H9 (cell line): ENCODE results near the gene GEMIN2. TPM values are rescaled to one million over a fixed set of nuclear protein-coding genes. Genes with fewer than 3 reads are reported as not detected.

Source experiments
- DNase-seq: peaks from one replicate; pipeline ENCODE4 v3.0.0-alpha.2; 2017
- H2AFZ ChIP-seq: one replicate; pipeline ENCODE4 v1.6.1; 2013; ENCODE audit warnings: mild to moderate bottlenecking, low read length, control low read depth, moderate library complexity
- H2AK5ac ChIP-seq: 2 replicates; pipeline ENCODE4 v1.6.1; 2013; ENCODE audit warnings: low read length, control low read depth, mixed read lengths; ENCODE audit not compliant: insufficient read length
- H2BK120ac ChIP-seq: one replicate; pipeline ENCODE4 v1.6.1; 2013; ENCODE audit warnings: low read depth, mild to moderate bottlenecking, low read length, control low read depth, inconsistent platforms; ENCODE audit not compliant: poor library complexity, severe bottlenecking
- H2BK12ac ChIP-seq: 2 replicates; pipeline ENCODE4 v1.6.1; 2013; ENCODE audit warnings: low read length, control low read depth, mixed read lengths, low read depth; ENCODE audit not compliant: insufficient read length
- H2BK15ac ChIP-seq: 2 replicates; pipeline ENCODE4 v1.6.1; 2013; ENCODE audit warnings: low read depth, low read length, control low read depth
- H2BK20ac ChIP-seq: one replicate; pipeline ENCODE4 v1.6.1; 2013; ENCODE audit warnings: low read depth, mild to moderate bottlenecking, low read length, control low read depth, inconsistent platforms; ENCODE audit not compliant: poor library complexity, severe bottlenecking
- H2BK5ac ChIP-seq: 2 replicates; pipeline ENCODE4 v1.6.1; 2013; ENCODE audit warnings: low read length, control low read depth, mixed read lengths; ENCODE audit not compliant: insufficient read length
- H3K14ac ChIP-seq: 2 replicates; pipeline ENCODE4 v1.6.1; 2013; ENCODE audit warnings: low read length, control low read depth; ENCODE audit not compliant: insufficient read depth
- H3K18ac ChIP-seq: 2 replicates; pipeline ENCODE4 v1.6.1; 2013; ENCODE audit warnings: low read depth, mild to moderate bottlenecking, mixed read lengths, low read length, control low read depth; ENCODE audit not compliant: insufficient read length
- H3K23ac ChIP-seq: 2 replicates; pipeline ENCODE4 v1.6.1; 2013; ENCODE audit warnings: low read length, control low read depth, mixed read lengths, low read depth; ENCODE audit not compliant: insufficient read length
- H3K23me2 ChIP-seq: 2 replicates; pipeline ENCODE4 v1.6.1; 2013; ENCODE audit warnings: low read depth, mild to moderate bottlenecking, mixed read lengths, low read length, control low read depth; ENCODE audit not compliant: insufficient read length, poor library complexity, severe bottlenecking
- H3K27ac ChIP-seq: 2 replicates; pipeline ENCODE4 v1.5.1; 2013; ENCODE audit warnings: low read length, control low read depth, mixed read lengths, low read depth; ENCODE audit not compliant: insufficient read length
- H3K27me3 ChIP-seq: 2 replicates; pipeline ENCODE4 v1.6.1; 2013; ENCODE audit warnings: low read length, control low read depth, inconsistent platforms; ENCODE audit not compliant: insufficient read depth
- H3K4ac ChIP-seq: 2 replicates; pipeline ENCODE4 v1.6.1; 2013; ENCODE audit warnings: low read depth, mild to moderate bottlenecking, control low read depth, inconsistent platforms, low read length, moderate library complexity
- H3K4me1 ChIP-seq: 2 replicates; pipeline ENCODE4 v1.6.1; 2013; ENCODE audit warnings: low read length, control low read depth, inconsistent platforms; ENCODE audit not compliant: insufficient read depth
- H3K4me2 ChIP-seq: 2 replicates; pipeline ENCODE4 v1.6.1; 2013; ENCODE audit warnings: low read length, control low read depth, mixed read lengths; ENCODE audit not compliant: insufficient read length, insufficient read depth
- H3K56ac ChIP-seq: 2 replicates; pipeline ENCODE4 v1.6.1; 2013; ENCODE audit warnings: low read depth, mild to moderate bottlenecking, mixed read lengths, low read length, control low read depth; ENCODE audit not compliant: insufficient read length
- H3K79me1 ChIP-seq: 2 replicates; pipeline ENCODE4 v1.6.1; 2013; ENCODE audit warnings: low read depth, mild to moderate bottlenecking, moderate library complexity, low read length, control low read depth, inconsistent platforms; ENCODE audit not compliant: insufficient read depth, poor library complexity, severe bottlenecking
- H3K79me2 ChIP-seq: 2 replicates; pipeline ENCODE4 v1.6.1; 2013; ENCODE audit warnings: low read length, control low read depth, inconsistent platforms; ENCODE audit not compliant: insufficient read depth
- H3K9ac ChIP-seq: 2 replicates; pipeline ENCODE4 v1.6.1; 2013; ENCODE audit warnings: low read length, control low read depth, mixed read lengths; ENCODE audit not compliant: insufficient read length; ENCODE audit errors: extremely low read depth
- H3K9me3 ChIP-seq: one replicate; pipeline ENCODE4 v1.6.1; 2013; ENCODE audit warnings: low read depth, low read length, inconsistent platforms; ENCODE audit not compliant: control insufficient read depth
- H3T11ph ChIP-seq: one replicate; pipeline ENCODE4 v1.6.1; 2013; ENCODE audit warnings: mild to moderate bottlenecking, low read length, control low read depth, inconsistent platforms
- H4K20me1 ChIP-seq: one replicate; pipeline ENCODE4 v1.6.1; 2013; ENCODE audit not compliant: control insufficient read depth, insufficient read length, insufficient read depth
- H4K5ac ChIP-seq: 2 replicates; pipeline ENCODE4 v1.6.1; 2013; ENCODE audit warnings: low read depth, mild to moderate bottlenecking, mixed read lengths, low read length, control low read depth; ENCODE audit not compliant: insufficient read length
- H4K8ac ChIP-seq: replicated peaks from 2 replicates; pipeline ENCODE4 v1.6.1; 2013; ENCODE audit warnings: low read length, control low read depth, mixed read lengths, low read depth; ENCODE audit not compliant: insufficient read length
- H4K91ac ChIP-seq: 2 replicates; pipeline ENCODE4 v1.6.1; 2013; ENCODE audit warnings: low read depth, mild to moderate bottlenecking, moderate library complexity, mixed read lengths, low read length, control low read depth; ENCODE audit not compliant: insufficient read length
- H3K27ac Mint-ChIP-seq, 3 experiments: 2 replicates in 2 of 3; 3 replicates in 1 of 3; pipeline ENCODE4 v1.8.0; 2020 to 2021; ENCODE audit warnings: mixed read lengths in 3 of 3, mild to moderate bottlenecking in 1 of 3, moderate library complexity in 1 of 3
- H3K27me3 Mint-ChIP-seq: 2 replicates; pipeline ENCODE4 v1.8.0; 2021; ENCODE audit warnings: low read depth, mild to moderate bottlenecking, moderate library complexity, mixed read lengths
- H3K36me3 Mint-ChIP-seq, 3 experiments: 2 replicates in 2 of 3; 3 replicates in 1 of 3; pipeline ENCODE4 v1.8.0; 2020 to 2021; ENCODE audit warnings: low read depth in 3 of 3, mixed read lengths in 3 of 3; ENCODE audit not compliant: insufficient read depth in 1 of 3
- H3K4me1 Mint-ChIP-seq, 2 experiments: 2 replicates each; pipeline ENCODE4 v1.8.0; 2020; ENCODE audit warnings: mixed read lengths in 2 of 2
- H3K4me3 Mint-ChIP-seq, 2 experiments: 2 replicates in 1 of 2; 3 replicates in 1 of 2; pipeline ENCODE4 v1.8.0; 2020 to 2021; ENCODE audit warnings: mild to moderate bottlenecking in 2 of 2, mixed read lengths in 2 of 2, moderate library complexity in 1 of 2
- H3K9me3 Mint-ChIP-seq, 2 experiments: 2 replicates in 1 of 2; 3 replicates in 1 of 2; pipeline ENCODE4 v1.8.0; 2020; ENCODE audit warnings: mild to moderate bottlenecking in 2 of 2, mixed read lengths in 2 of 2, moderate library complexity in 1 of 2
- WGBS: extraction: QIAGEN DNeasy Blood & Tissue Kit; methylation state at CpG from one replicate; pipeline ENCODE4 v1.1.7; 2013; ENCODE audit warnings: missing lambda C conversion rate, low lambda C conversion rate, mixed read lengths; ENCODE audit not compliant: insufficient read length; ENCODE audit errors: extremely low coverage; 5-methylcytosine and 5-hydroxymethylcytosine counted together
- total RNA-seq: library from RNA; stranded (reverse); gene quantifications from 2 replicates; pipeline ENCODE4 v1.2.1, GENCODE V29; 2021
- TF ChIP-seq, protein P1 (sequence below): fragments of 200-600 bp; sonication (generic); conservative IDR thresholded peaks from 3 replicates; pipeline ENCODE4 v1.8.0; 2021; ENCODE audit warnings: antibody characterized with exemption, mild to moderate bottlenecking

Gene GEMIN2
- total RNA-seq, 1 experiment from 2014 or later, result 36.3 TPM

DNA sequence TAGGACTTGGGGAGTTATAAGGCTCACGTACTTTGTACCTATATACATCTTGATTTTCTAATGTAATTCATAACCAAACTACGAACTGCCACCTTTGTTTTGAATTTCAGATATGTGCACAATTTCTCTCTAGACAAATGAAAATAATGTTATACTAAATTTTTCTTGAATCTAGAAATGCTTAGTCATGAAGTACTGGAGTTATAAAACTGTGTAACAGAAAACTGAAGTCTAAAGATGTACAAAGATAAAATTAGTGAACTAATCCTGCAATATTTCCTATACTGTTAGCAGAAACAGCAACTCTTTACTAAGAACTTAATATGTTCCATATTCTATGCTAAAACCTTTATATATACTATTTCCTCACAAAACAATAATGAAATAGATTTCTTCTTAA, 26.6 kb upstream of the GEMIN2 start:
- H2AFZ ChIP-seq, result no peak overlapping the region
- H2BK15ac ChIP-seq, result no peak overlapping the region
- no peaks in the 10 kb centered on the region for H3K4me1 ChIP-seq
- no peak overlapping the region for H3K23ac ChIP-seq
- no peak overlapping the region for H3K18ac ChIP-seq
- no peak overlapping the region for H3T11ph ChIP-seq
- H3K4me1 Mint-ChIP-seq, result no peaks in the 10 kb centered on the region
- no peaks in the 10 kb centered on the region for H3K9me3 Mint-ChIP-seq
- no peak overlapping the region for H2BK5ac ChIP-seq
- H3K56ac ChIP-seq, result no peak overlapping the region
- no peak overlapping the region for H3K4me2 ChIP-seq
- no peak overlapping the region for H3K27ac Mint-ChIP-seq
- no peaks in the 10 kb centered on the region for H3K27me3 ChIP-seq
- H2BK120ac ChIP-seq, result no peak overlapping the region
- H3K4me3 Mint-ChIP-seq, result no peak overlapping the region
- H3K27me3 Mint-ChIP-seq, result no peaks in the 10 kb centered on the region
- no peak overlapping the region for H2BK20ac ChIP-seq
- no peaks in the 10 kb centered on the region for H3K79me1 ChIP-seq
- no peaks in the 10 kb centered on the region for H3K23me2 ChIP-seq
- TF ChIP-seq, protein P1, sequence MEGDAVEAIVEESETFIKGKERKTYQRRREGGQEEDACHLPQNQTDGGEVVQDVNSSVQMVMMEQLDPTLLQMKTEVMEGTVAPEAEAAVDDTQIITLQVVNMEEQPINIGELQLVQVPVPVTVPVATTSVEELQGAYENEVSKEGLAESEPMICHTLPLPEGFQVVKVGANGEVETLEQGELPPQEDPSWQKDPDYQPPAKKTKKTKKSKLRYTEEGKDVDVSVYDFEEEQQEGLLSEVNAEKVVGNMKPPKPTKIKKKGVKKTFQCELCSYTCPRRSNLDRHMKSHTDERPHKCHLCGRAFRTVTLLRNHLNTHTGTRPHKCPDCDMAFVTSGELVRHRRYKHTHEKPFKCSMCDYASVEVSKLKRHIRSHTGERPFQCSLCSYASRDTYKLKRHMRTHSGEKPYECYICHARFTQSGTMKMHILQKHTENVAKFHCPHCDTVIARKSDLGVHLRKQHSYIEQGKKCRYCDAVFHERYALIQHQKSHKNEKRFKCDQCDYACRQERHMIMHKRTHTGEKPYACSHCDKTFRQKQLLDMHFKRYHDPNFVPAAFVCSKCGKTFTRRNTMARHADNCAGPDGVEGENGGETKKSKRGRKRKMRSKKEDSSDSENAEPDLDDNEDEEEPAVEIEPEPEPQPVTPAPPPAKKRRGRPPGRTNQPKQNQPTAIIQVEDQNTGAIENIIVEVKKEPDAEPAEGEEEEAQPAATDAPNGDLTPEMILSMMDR, result no peak
- no CpG with 5 or more reads among the region's 2 CpGs for WGBS
- H3K4ac ChIP-seq, result no peak overlapping the region
- H2AK5ac ChIP-seq, result no peak overlapping the region
- H4K20me1 ChIP-seq, result no peaks in the 10 kb centered on the region
- H3K36me3 Mint-ChIP-seq, result peaks cover 43 to 80% (median 78%) of the 10 kb centered on the region in 3 experiments
- no peak overlapping the region for H4K91ac ChIP-seq
- H3K79me2 ChIP-seq, result no peaks in the 10 kb centered on the region
- no peaks in the 10 kb centered on the region for H3K9me3 ChIP-seq
- H3K27ac ChIP-seq, result no peak overlapping the region
- H4K8ac ChIP-seq, result no peak overlapping the region
- H2BK12ac ChIP-seq, result no peak overlapping the region
- no peak overlapping the region for H3K14ac ChIP-seq
- no peak for DNase-seq
- H4K5ac ChIP-seq, result no peak overlapping the region
- H3K9ac ChIP-seq, result no peak overlapping the region
